Effector CD8-positive, alpha-beta T cell (primary cell): ENCODE results near the gene RNF213.

Experiments used
- DNase-seq: peaks from one replicate; lab custom pipeline; 2025; lab: John Stamatoyannopoulos, UW

Gene RNF213

GRCh38 chr17:80416260-80416939 lies 155.7 kb downstream of the RNF213 start:
- no peak for DNase-seq

- no peak for DNase-seq
Observed at GRCh38 chr17:80416940-80417293, 156.3 kb downstream of the RNF213 start.

- no peak for DNase-seq
Observed at GRCh38 chr17:80418589-80418988, 157.9 kb downstream of the RNF213 start.

GRCh38 chr17:80419255-80419654 lies 158.6 kb downstream of the RNF213 start:
- DNase-seq = no peak

- no peak for DNase-seq
Observed at GRCh38 chr17:80421381-80422090, 160.9 kb downstream of the RNF213 start.

- no peak for DNase-seq
Observed at GRCh38 chr17:80422276-80422675, 161.6 kb downstream of the RNF213 start.

GRCh38 chr17:80422981-80423380 lies 162.3 kb downstream of the RNF213 start:
- no peak for DNase-seq

GRCh38 chr17:80423536-80424225 lies 163.0 kb downstream of the RNF213 start:
- DNase-seq = no peak

- no peak for DNase-seq
Observed at GRCh38 chr17:80424261-80424660, 163.6 kb downstream of the RNF213 start.

GRCh38 chr17:80424878-80425765 lies 164.5 kb downstream of the RNF213 start:
- no peak for DNase-seq

- no peak for DNase-seq
Observed at GRCh38 chr17:80425835-80426426, 165.3 kb downstream of the RNF213 start.

- peak; percentile 81 for DNase-seq
Observed at GRCh38 chr17:80426671-80427326, 166.1 kb downstream of the RNF213 start.

- no peak for DNase-seq
Observed at GRCh38 chr17:80427366-80428282, 167.0 kb downstream of the RNF213 start.

- DNase-seq = no peak
Observed at GRCh38 chr17:80428363-80428762, 167.7 kb downstream of the RNF213 start.

- no peak for DNase-seq
Observed at GRCh38 chr17:80428796-80429195, 168.1 kb downstream of the RNF213 start.

GRCh38 chr17:80429356-80430275 lies 169.0 kb downstream of the RNF213 start:
- no peak for DNase-seq

- DNase-seq = no peak
Observed at GRCh38 chr17:80430446-80431245, 170.0 kb downstream of the RNF213 start.
